HepG2 (cell line): Measurements from ENCODE around the gene ARHGAP20.

ENCODE experiments used
- ELF1 ChIP-seq: sonication (generic); formaldehyde crosslinking; IDR thresholded peaks from 2 replicates; pipeline ENCODE4 v1.4.0; 2020; ENCODE audit warnings: missing genetic modification reagents
- FOXM1 ChIP-seq: sonication (generic); formaldehyde crosslinking; IDR thresholded peaks from 2 replicates; pipeline ENCODE4 v1.5.0; 2020; ENCODE audit warnings: missing genetic modification reagents
- GATA4 ChIP-seq: sonication (generic); IDR thresholded peaks from 2 replicates; pipeline ENCODE4 v1.6.1; 2016; ENCODE audit warnings: antibody characterized with exemption, low read depth, borderline replicate concordance
- GPN1 ChIP-seq: sonication (generic); formaldehyde crosslinking; IDR thresholded peaks from 2 replicates; pipeline ENCODE4 v1.5.1; 2020; ENCODE audit warnings: missing genetic modification reagents, borderline replicate concordance
- KDM1A ChIP-seq: IDR thresholded peaks from 2 replicates; pipeline ENCODE4 v1.6.1; 2016; ENCODE audit warnings: missing compliant biosample characterization
- MTA1 ChIP-seq: sonication (generic); formaldehyde crosslinking; IDR thresholded peaks from 2 replicates; pipeline ENCODE4 v1.4.0; 2020; ENCODE audit warnings: missing genetic modification reagents, mild to moderate bottlenecking, borderline replicate concordance
- TOE1 ChIP-seq: sonication (generic); formaldehyde crosslinking; IDR thresholded peaks from 2 replicates; pipeline ENCODE4 v1.4.0; 2020; ENCODE audit warnings: mild to moderate bottlenecking, missing genetic modification reagents
- ZNF709 ChIP-seq: sonication (generic); formaldehyde crosslinking; IDR thresholded peaks from 2 replicates; pipeline ENCODE4 v1.5.0; 2020; ENCODE audit warnings: mild to moderate bottlenecking, missing genetic modification reagents
- ZNF768 ChIP-seq: sonication (generic); formaldehyde crosslinking; IDR thresholded peaks from 2 replicates; pipeline ENCODE4 v1.4.0; 2020; ENCODE audit warnings: missing genetic modification reagents
- TF ChIP-seq, protein P1 (sequence below): sonication (generic); formaldehyde crosslinking; IDR thresholded peaks from 2 replicates; pipeline ENCODE4 v1.4.0; 2020; ENCODE audit warnings: missing genetic modification reagents
- TF ChIP-seq, protein P2 (sequence below): sonication (generic); formaldehyde crosslinking; IDR thresholded peaks from 2 replicates; pipeline ENCODE4 v1.8.1; 2023; ENCODE audit warnings: mild to moderate bottlenecking, missing genetic modification reagents
- TF ChIP-seq, protein P3 (sequence below): IDR thresholded peaks from 2 replicates; pipeline ENCODE4 v1.6.1; 2016; ENCODE audit warnings: mild to moderate bottlenecking, missing biosample characterization, missing genetic modification reagents

DNA sequence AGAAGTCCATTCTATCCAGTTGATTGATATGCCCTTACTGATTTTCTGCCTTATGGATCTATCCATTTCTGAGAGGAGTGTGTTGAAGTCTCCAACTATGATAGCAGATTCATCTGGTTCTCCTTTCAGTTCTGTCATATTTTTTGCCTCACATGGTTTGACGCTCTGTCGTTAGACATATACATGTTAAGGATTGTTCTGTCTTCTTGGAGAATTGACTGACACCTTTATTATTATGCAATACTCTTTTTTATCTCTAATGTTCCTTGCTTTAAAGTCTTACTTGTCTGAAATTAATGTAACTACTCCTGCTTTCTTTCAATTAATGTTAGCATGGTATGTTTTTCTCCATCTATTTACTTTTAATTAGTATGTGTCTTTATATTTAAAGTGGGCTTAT is 12.1 kb upstream of the ARHGAP20 start:
- no peak for TF ChIP-seq KDM1A (CRISPR knock-in tag)
- no peak for TF ChIP-seq ZNF709 (CRISPR knock-in tag)
- TF ChIP-seq, protein P1, sequence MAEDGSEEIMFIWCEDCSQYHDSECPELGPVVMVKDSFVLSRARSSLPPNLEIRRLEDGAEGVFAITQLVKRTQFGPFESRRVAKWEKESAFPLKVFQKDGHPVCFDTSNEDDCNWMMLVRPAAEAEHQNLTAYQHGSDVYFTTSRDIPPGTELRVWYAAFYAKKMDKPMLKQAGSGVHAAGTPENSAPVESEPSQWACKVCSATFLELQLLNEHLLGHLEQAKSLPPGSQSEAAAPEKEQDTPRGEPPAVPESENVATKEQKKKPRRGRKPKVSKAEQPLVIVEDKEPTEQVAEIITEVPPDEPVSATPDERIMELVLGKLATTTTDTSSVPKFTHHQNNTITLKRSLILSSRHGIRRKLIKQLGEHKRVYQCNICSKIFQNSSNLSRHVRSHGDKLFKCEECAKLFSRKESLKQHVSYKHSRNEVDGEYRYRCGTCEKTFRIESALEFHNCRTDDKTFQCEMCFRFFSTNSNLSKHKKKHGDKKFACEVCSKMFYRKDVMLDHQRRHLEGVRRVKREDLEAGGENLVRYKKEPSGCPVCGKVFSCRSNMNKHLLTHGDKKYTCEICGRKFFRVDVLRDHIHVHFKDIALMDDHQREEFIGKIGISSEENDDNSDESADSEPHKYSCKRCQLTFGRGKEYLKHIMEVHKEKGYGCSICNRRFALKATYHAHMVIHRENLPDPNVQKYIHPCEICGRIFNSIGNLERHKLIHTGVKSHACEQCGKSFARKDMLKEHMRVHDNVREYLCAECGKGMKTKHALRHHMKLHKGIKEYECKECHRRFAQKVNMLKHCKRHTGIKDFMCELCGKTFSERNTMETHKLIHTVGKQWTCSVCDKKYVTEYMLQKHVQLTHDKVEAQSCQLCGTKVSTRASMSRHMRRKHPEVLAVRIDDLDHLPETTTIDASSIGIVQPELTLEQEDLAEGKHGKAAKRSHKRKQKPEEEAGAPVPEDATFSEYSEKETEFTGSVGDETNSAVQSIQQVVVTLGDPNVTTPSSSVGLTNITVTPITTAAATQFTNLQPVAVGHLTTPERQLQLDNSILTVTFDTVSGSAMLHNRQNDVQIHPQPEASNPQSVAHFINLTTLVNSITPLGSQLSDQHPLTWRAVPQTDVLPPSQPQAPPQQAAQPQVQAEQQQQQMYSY = no peak
- TF ChIP-seq GPN1 = no peak
- no peak for TF ChIP-seq TOE1 (CRISPR knock-in tag)
- TF ChIP-seq, protein P2, sequence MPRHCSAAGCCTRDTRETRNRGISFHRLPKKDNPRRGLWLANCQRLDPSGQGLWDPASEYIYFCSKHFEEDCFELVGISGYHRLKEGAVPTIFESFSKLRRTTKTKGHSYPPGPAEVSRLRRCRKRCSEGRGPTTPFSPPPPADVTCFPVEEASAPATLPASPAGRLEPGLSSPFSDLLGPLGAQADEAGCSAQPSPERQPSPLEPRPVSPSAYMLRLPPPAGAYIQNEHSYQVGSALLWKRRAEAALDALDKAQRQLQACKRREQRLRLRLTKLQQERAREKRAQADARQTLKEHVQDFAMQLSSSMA (CRISPR knock-in tag) = no peak
- TF ChIP-seq MTA1 (CRISPR knock-in tag) = no peak
- TF ChIP-seq FOXM1 (CRISPR knock-in tag) = no peak
- TF ChIP-seq ELF1 = no peak
- no peak for TF ChIP-seq GATA4
- TF ChIP-seq, protein P3, sequence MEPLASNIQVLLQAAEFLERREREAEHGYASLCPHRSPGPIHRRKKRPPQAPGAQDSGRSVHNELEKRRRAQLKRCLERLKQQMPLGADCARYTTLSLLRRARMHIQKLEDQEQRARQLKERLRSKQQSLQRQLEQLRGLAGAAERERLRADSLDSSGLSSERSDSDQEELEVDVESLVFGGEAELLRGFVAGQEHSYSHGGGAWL (CRISPR knock-in tag) = no peak
- no peak for TF ChIP-seq ZNF768 (CRISPR knock-in tag)
